Hematopoietic multipotent progenitor cell treated with erythropoietin and hydrocortisone succinate and interleukin-3 and kit ligand, for 6 days (in vitro differentiated cells): ENCODE data around the gene AGO3.
"Not testable (repeated sequence)": the region's sequence is repeated elsewhere in the genome, so short reads cannot be mapped to it uniquely, and the experiment has no call there.

Source experiments
- DNase-seq: peaks from one replicate; pipeline ENCODE4 v3.0.0-alpha.2; 2015

AGO3 gene

GRCh38 chr1:36014722-36015220 lies 83.9 kb downstream of the AGO3 start:
- DNase-seq = no peak

- no peak for DNase-seq
These were observed 85.8 kb downstream of the AGO3 start for GRCh38 chr1:36016686-36017085.

GRCh38 chr1:36023098-36023769 lies 92.3 kb downstream of the AGO3 start:
- no peak for DNase-seq

GRCh38 chr1:36024024-36024423 lies 93.1 kb downstream of the AGO3 start:
- DNase-seq = not testable (repeated sequence)

GRCh38 chr1:36024847-36025246 lies 93.9 kb downstream of the AGO3 start:
- DNase-seq = no peak

GRCh38 chr1:36027766-36028165 lies 96.9 kb downstream of the AGO3 start:
- DNase-seq = no peak

- DNase-seq = no peak
These were observed 100.5 kb downstream of the AGO3 start for GRCh38 chr1:36031441-36031840.

GRCh38 chr1:36034692-36035091 lies 103.8 kb downstream of the AGO3 start:
- DNase-seq = peak; percentile 71

GRCh38 chr1:36035154-36035553 lies 104.2 kb downstream of the AGO3 start:
- DNase-seq = no peak

GRCh38 chr1:36040238-36040637 lies 109.3 kb downstream of the AGO3 start:
- DNase-seq = no peak

- no peak for DNase-seq
These were observed 120.9 kb downstream of the AGO3 start for GRCh38 chr1:36051821-36052220.

- no peak for DNase-seq
These were observed 123.1 kb downstream of the AGO3 start for GRCh38 chr1:36053978-36054377.

- peak; percentile 11 for DNase-seq
These were observed 124.8 kb downstream of the AGO3 start for GRCh38 chr1:36055706-36056105.

GRCh38 chr1:36062315-36062714 lies 131.4 kb downstream of the AGO3 start:
- no peak for DNase-seq

GRCh38 chr1:36067871-36068270 lies 137.0 kb downstream of the AGO3 start:
- no peak for DNase-seq

- DNase-seq = no peak
These were observed 138.0 kb downstream of the AGO3 start for GRCh38 chr1:36068866-36069265.

- DNase-seq = no peak
These were observed 139.4 kb downstream of the AGO3 start for GRCh38 chr1:36070349-36070748.

GRCh38 chr1:36076979-36077573 lies 146.2 kb downstream of the AGO3 start:
- DNase-seq = no peak

GRCh38 chr1:36080236-36080635 lies 149.3 kb downstream of the AGO3 start:
- DNase-seq = no peak

- no peak for DNase-seq
These were observed 149.9 kb downstream of the AGO3 start for GRCh38 chr1:36080801-36081200.

- no peak for DNase-seq
These were observed 151.1 kb downstream of the AGO3 start for GRCh38 chr1:36081926-36082485.

- DNase-seq = no peak
These were observed 152.3 kb downstream of the AGO3 start for GRCh38 chr1:36083219-36083618.

- peak; percentile 52 for DNase-seq
These were observed 153.0 kb downstream of the AGO3 start, which contains the start of gene TEKT2 for GRCh38 chr1:36083635-36084496. TSS of gene TEKT2 (plus strand) at chr1:36084094. CDS start at chr1:36084922, 828 bp downstream.
